B cell (primary cell): ENCODE results near the gene THAP11. TPM values are rescaled to one million over a fixed set of nuclear protein-coding genes. Genes with fewer than 3 reads are reported as not detected.

Source experiments
- ATAC-seq: fragments of 200-7000 bp; cut with Tn5 transposase; one replicate; pipeline ENCODE4 v1.10.0; 2021; ENCODE audit warnings: low read depth, mild to moderate bottlenecking, moderate number of reproducible peaks, moderate library complexity
- CTCF ChIA-PET: fragments of 350-600 bp; sonication (Branson Sonifier 250); formaldehyde crosslinking; loops from one replicate; lab custom pipeline; 2021; ENCODE audit warnings: antibody characterized with exemption, inconsistent platforms; lab: Charles Lee
- POLR2A ChIA-PET: fragments of 350-600 bp; sonication (Branson Sonifier 250); formaldehyde crosslinking; loops from one replicate; lab custom pipeline; 2021; ENCODE audit warnings: antibody characterized with exemption; lab: Charles Lee
- DNase-seq: peaks from one replicate; pipeline ENCODE4 v3.0.0; 2013
- H2AFZ ChIP-seq: 2 replicates; pipeline ENCODE4 v1.6.1; 2012; ENCODE audit warnings: mild to moderate bottlenecking, low read depth, low read length; ENCODE audit not compliant: insufficient read depth, poor library complexity, severe bottlenecking
- H3K27ac ChIP-seq, 2 donors: 1 replicate in 1 of 2; 2 replicates in 1 of 2; pipeline ENCODE4 v1.5.1; 2012 to 2013; ENCODE audit warnings: low read length in 2 of 2, mild to moderate bottlenecking in 2 of 2, moderate library complexity in 1 of 2
- H3K27me3 ChIP-seq, 4 experiments: fragments of 200-600 bp in 1 of 4; sonication (generic) in 1 of 4; replicated peaks in 1 of 4; 1 replicate in 2 of 4; 2 replicates in 2 of 4; pipeline versions ENCODE4 v1.6.1 to v1.7.0; 2013 to 2016; ENCODE audit warnings: low read length in 3 of 4, mild to moderate bottlenecking in 2 of 4, mixed read lengths in 1 of 4, moderate library complexity in 1 of 4; ENCODE audit not compliant: insufficient read depth in 4 of 4, control insufficient read depth in 3 of 4; ENCODE audit errors: control extremely low read depth in 1 of 4
- H3K36me3 ChIP-seq, 2 experiments: replicated peaks in 1 of 2; 1 replicate in 1 of 2; 2 replicates in 1 of 2; pipeline versions ENCODE4 v1.6.1 to v1.7.1; 2013; ENCODE audit warnings: low read length in 1 of 2; ENCODE audit not compliant: insufficient read depth in 2 of 2, control insufficient read depth in 1 of 2; ENCODE audit errors: control extremely low read depth in 1 of 2, extremely low read depth in 1 of 2
- H3K4me1 ChIP-seq, 2 donors: fragments of 200-600 bp in 1 of 2; sonication (generic) in 1 of 2; 1 replicate in 1 of 2; 2 replicates in 1 of 2; pipeline versions ENCODE4 v1.5.1 to v1.6.1; 2013 to 2017; ENCODE audit warnings: low read length in 2 of 2; ENCODE audit not compliant: control insufficient read depth in 2 of 2, insufficient read depth in 2 of 2
- H3K4me2 ChIP-seq: replicated peaks from 2 replicates; pipeline ENCODE3; 2012; ENCODE audit warnings: mild to moderate bottlenecking, low read depth, low read length; ENCODE audit not compliant: poor library complexity, severe bottlenecking
- H3K4me3 ChIP-seq, 5 experiments: fragments of 200-600 bp in 1 of 5; sonication (generic) in 1 of 5; 1 replicate in 3 of 5; 2 replicates in 2 of 5; pipeline versions ENCODE4 v1.5.1 to v1.7.0; 2011 to 2016; ENCODE audit warnings: low read length in 4 of 5, mild to moderate bottlenecking in 4 of 5, low read depth in 2 of 5, control low read depth in 1 of 5, moderate library complexity in 1 of 5; ENCODE audit not compliant: insufficient read depth in 1 of 5; ENCODE audit errors: control extremely low read depth in 1 of 5, extremely low read depth in 1 of 5
- H3K79me2 ChIP-seq: fragments of 200-600 bp; sonication (generic); one replicate; pipeline ENCODE4 v1.6.0; 2016; ENCODE audit warnings: low read length; ENCODE audit not compliant: control insufficient read depth, insufficient read depth
- H3K9ac ChIP-seq: fragments of 200-600 bp; sonication (generic); 2 replicates; pipeline ENCODE4 v1.6.1; 2017; ENCODE audit warnings: mild to moderate bottlenecking, low read length, moderate library complexity
- H3K9me3 ChIP-seq, 3 donors: one replicate each; pipeline versions ENCODE4 v1.6.1 to v1.7.1; 2013; ENCODE audit warnings: low read length in 2 of 3; ENCODE audit not compliant: control insufficient read depth in 2 of 3, insufficient read depth in 1 of 3; ENCODE audit errors: control extremely low read depth in 1 of 3
- H4K20me1 ChIP-seq: 2 replicates; pipeline ENCODE4 v1.6.0; 2012; ENCODE audit warnings: mild to moderate bottlenecking, low read length; ENCODE audit not compliant: insufficient read depth, control insufficient read depth, poor library complexity, severe bottlenecking
- H3K27ac Mint-ChIP-seq: one replicate; pipeline ENCODE4 v1.8.0; 2021; ENCODE audit warnings: mixed read lengths
- H3K27me3 Mint-ChIP-seq: one replicate; pipeline ENCODE4 v1.8.0; 2021; ENCODE audit warnings: mixed read lengths
- H3K4me1 Mint-ChIP-seq: one replicate; pipeline ENCODE4 v1.8.0; 2021; ENCODE audit warnings: mixed read lengths
- H3K4me3 Mint-ChIP-seq: one replicate; pipeline ENCODE4 v1.8.0; 2021; ENCODE audit warnings: mixed read lengths
- H3K9me3 Mint-ChIP-seq: one replicate; pipeline ENCODE4 v1.8.0; 2022; ENCODE audit warnings: mixed read lengths; ENCODE audit not compliant: insufficient read depth
- EZH2 ChIP-seq: IDR thresholded peaks from 2 replicates; pipeline ENCODE4 v1.6.1; 2012; ENCODE audit warnings: borderline replicate concordance, low read depth, mild to moderate bottlenecking, moderate library complexity, low read length; ENCODE audit not compliant: insufficient read depth, poor library complexity, severe bottlenecking
- WGBS: methylation state at CpG from one replicate; pipeline ENCODE4 v1.1.5; 2013; ENCODE audit warnings: missing lambda C conversion rate; ENCODE audit not compliant: insufficient coverage; 5-methylcytosine and 5-hydroxymethylcytosine counted together
- intact Hi-C: fragments of 100-400 bp; cut with micrococcal nuclease; formaldehyde crosslinking; loops from one replicate; pipeline ENCODE4 v1.10.0; 2022
- polyA plus RNA-seq: library from polyadenylated mRNA; depleted of rRNA; stranded (reverse); fragments of >200 nt; gene quantifications from 2 replicates; pipeline ENCODE4 v1.2.3, GENCODE V29; 2012
- total RNA-seq, 2 donors: library from RNA; stranded (reverse); fragments of 120-200 nt in 1 of 2; gene quantifications; 1 replicate in 1 of 2; 2 replicates in 1 of 2; pipeline versions ENCODE4 v1.2.3 to v1.2.4, GENCODE V29; 2013 to 2022
- TF ChIP-seq, protein P1 (sequence below): fragments of 200-600 bp; IDR thresholded peaks from one replicate; pipeline ENCODE4 v1.8.0; 2022; ENCODE audit warnings: antibody characterized with exemption, mild to moderate bottlenecking

THAP11 gene
- total and polyA plus RNA-seq, 2 donors (not counting 1 experiment from before 2014, with no cell fraction given) = 24.4 to 42.7 TPM

DNA sequence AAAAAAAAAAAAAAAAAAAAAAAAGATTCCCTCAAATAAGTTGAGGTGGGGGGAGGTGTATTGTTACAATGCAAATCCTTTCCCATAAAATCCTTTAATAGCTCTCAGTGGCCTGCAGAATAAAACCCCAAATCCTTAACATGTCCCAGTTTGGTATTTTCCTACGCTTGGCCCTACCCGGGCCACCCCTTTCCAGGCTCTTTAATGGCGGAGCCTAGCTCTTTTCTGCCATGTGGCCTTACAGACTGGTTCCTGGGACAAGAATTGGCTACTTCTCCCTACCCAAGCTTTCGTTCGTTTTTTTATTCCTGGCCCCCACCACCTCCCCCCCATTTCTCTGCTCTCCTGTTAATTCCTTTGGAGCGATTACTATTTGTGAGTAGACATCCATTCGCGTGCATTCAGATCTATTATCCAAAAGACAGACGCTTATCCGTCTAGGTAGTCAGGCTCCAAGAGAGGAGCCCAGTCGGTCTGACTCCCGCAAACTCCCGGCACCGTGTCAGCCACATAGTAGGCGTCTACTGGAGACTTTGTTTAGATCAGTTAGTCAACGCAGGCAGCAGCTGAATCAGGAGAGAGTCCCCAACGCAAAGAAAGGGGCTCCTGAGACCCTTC is 813 bp upstream of the THAP11 start:
- ChIA-PET CTCF (interaction anchor here (0.6 to 2.6 kb wide), 6 partner anchors 25 to 212 kb away, joined by 3 to 20 read pairs (median 4); no protein-coding TSS in a partner anchor), POLR2A (interaction anchor here (0.6 kb wide), 1 partner anchor 1485 kb away, joined by 6 read pairs; no protein-coding TSS in a partner anchor)
- H3K9me3 Mint-ChIP-seq = no peaks in the 10 kb centered on the region
- no peaks in the 10 kb centered on the region for H3K27me3 ChIP-seq
- peak overlapping the region; percentile 83 for H3K9ac ChIP-seq
- peak overlapping the region; percentile 98 for H3K27ac Mint-ChIP-seq
- DNase-seq (no peak), ATAC-seq (no peak)
- H3K79me2 ChIP-seq = peaks cover 22% of the 10 kb centered on the region
- peaks cover 36% of the 10 kb centered on the region for H3K4me1 Mint-ChIP-seq
- intact Hi-C loops = loop anchor here (1.0 to 10.0 kb wide), 2 partner anchors 25 to 1087 kb away; partner anchors contain the start of gene DYNC1LI2
- H3K4me3 Mint-ChIP-seq = peak overlapping the region; percentile 96
- H3K4me1 ChIP-seq = peaks cover 31 to 41% of the 10 kb centered on the region in 2 donors
- peak overlapping the region; percentile 99 for H2AFZ ChIP-seq
- peaks cover 15% of the 10 kb centered on the region for H4K20me1 ChIP-seq
- H3K27me3 Mint-ChIP-seq = no peaks in the 10 kb centered on the region
- H3K4me2 ChIP-seq = peak overlapping the region; percentile 97
- WGBS = 78% methylated on average over 17 of the region's 17 CpGs
- H3K36me3 ChIP-seq = no peaks in the 10 kb centered on the region
- H3K4me3 ChIP-seq = peak overlapping the region in 2 of 5 experiments; percentile 74 to 91
- TF ChIP-seq, protein P1, sequence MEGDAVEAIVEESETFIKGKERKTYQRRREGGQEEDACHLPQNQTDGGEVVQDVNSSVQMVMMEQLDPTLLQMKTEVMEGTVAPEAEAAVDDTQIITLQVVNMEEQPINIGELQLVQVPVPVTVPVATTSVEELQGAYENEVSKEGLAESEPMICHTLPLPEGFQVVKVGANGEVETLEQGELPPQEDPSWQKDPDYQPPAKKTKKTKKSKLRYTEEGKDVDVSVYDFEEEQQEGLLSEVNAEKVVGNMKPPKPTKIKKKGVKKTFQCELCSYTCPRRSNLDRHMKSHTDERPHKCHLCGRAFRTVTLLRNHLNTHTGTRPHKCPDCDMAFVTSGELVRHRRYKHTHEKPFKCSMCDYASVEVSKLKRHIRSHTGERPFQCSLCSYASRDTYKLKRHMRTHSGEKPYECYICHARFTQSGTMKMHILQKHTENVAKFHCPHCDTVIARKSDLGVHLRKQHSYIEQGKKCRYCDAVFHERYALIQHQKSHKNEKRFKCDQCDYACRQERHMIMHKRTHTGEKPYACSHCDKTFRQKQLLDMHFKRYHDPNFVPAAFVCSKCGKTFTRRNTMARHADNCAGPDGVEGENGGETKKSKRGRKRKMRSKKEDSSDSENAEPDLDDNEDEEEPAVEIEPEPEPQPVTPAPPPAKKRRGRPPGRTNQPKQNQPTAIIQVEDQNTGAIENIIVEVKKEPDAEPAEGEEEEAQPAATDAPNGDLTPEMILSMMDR = no peak
- TF ChIP-seq EZH2 = no peak
- H3K9me3 ChIP-seq = peaks cover 0 to 5% (median 0%) of the 10 kb centered on the region in 3 donors
- peak overlapping the region; percentile 87 to 96 for H3K27ac ChIP-seq
